Activated T-cell treated with anti-CD3 and anti-CD28 coated beads, Interleukin-2, amount 50 U/mL, for 48 hours (primary cell): ENCODE data around the gene E2F8.

ENCODE experiments used
- DNase-seq, 2 experiments: peaks; one replicate each; pipeline ENCODE4 v3.0.0-alpha.2; 2020

Gene E2F8

DNA sequence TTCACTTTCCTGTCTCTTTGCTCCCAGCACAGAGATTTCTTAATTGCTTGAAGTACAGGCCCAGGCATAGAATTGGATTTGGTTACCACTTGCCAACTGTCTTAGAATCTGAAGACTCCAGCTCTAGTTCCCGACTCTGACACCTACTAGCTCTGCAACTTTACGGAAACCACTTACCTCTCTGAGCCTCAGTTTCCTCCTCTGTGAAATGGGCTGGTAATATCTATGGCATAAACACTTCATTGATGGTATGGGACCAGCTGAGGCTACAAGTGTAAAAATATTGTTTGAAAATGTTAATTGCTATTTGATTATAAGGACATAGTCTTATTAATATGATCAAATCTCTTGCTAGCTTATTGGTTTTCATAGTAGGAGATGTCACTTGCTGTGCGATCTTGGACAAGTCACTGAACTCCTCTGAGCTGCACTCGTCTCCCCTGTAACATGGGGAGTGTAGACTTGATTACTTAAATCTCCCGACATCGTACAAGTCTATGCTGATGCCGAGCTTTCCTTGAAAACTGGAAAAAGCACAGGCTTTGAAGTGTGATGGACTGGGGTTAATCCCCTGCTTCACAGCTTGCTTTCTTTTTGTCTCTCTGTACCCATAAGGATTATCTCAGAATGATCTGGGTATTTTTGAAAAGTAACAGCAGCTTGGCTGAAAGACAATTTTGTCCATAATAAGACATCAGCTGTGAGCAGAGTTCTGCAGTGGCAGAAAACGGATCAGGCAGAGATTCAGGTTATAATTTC, 11.8 kb upstream of the E2F8 start:
- no peak for DNase-seq

DNA sequence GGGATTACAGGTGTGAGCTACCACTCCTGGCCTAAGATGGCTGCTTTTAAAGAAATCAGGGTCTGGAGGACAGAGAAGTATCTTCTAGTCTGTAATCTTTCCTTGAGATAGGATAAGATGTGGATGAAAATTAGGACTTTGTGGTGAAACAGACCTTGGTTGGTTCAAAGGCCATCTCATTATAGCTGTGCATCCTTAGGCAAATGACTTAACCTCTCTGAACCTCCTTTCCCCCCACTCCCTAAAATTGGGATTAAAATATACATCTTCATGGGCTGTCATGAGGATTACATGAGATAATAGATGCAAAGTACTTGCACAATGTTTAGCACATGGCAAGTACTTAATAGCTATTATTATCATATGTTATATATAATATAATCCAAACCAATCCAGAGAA, 10.8 kb upstream of the E2F8 start:
- DNase-seq = no peak

DNA sequence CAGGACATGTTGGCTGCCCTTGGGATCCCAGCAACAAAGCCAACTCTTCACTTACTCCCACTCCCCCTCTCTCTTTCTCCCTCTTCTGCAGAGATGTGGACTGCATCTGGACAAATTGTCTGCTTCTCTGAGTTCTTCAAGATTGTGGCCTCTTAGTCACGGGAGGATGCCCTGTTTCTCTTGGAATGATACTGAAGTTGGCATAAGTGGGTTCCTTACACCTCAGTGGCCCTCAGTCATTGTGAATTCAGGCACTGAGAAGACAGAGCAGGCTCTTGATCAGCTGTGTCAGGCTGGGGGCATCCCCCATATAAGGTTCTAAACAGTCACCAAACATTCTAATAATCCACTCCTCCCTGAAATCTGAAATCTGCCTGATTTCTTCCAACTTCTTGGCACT, 6.1 kb upstream of the E2F8 start:
- no peak for DNase-seq

DNA sequence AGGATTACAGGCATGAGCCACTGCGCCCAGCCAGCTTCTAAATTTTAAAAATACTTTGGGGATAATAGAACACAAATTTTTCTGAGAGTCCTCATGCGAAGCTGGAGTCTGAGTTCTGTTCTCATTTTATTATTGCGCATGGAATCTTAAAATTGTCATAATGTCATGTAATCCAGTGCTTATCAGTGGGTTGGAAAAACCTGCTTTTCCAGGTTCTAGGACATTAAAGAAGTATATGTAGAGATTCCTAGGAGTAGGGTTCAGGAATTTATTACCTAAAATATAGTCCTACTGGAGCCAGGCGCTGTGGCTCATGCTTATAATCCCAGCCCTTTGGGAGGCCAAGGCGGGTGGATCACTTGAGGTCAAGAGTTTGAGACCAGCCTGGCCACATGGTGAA, 4.6 kb upstream of the E2F8 start:
- DNase-seq = no peak

DNA sequence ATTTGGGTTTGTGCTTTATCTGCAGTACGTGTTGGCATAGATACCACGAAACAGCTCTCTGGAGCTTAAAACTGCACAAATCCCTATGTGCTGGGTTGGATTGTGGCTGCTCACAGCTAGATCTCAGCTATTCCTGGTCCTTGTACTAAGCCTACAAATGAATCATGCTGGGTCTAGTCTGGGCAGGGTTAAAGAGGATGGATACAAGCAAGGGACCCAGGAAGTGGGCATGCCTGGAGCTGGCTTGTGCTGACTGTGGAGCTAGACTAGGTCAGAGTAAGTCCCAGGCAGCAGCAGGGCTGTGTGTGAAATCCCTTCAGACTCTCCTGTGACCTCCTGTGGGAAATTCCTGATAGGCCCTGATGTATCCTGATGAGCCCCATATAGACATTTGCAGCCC, 3.9 kb upstream of the E2F8 start:
- DNase-seq = no peak

DNA sequence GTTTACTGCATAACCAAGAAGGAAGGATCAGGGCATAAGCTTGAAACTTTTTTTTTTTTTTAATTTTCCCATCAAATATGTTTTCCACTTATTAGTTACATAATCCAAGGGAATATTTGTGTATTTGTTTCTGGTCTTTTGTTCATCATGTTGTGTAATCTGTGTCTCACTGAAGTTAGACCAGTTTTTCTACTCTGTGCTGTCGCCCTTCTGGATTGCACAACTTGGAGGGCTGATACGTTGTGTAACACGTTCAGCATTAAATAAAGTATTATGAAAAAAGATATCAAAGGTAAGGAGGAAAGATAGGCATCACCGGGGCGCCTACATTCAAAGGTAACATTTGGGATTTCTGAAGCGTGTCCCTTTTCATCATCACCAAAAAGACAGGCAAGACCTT, 3.3 kb upstream of the E2F8 start:
- DNase-seq = no peak

DNA sequence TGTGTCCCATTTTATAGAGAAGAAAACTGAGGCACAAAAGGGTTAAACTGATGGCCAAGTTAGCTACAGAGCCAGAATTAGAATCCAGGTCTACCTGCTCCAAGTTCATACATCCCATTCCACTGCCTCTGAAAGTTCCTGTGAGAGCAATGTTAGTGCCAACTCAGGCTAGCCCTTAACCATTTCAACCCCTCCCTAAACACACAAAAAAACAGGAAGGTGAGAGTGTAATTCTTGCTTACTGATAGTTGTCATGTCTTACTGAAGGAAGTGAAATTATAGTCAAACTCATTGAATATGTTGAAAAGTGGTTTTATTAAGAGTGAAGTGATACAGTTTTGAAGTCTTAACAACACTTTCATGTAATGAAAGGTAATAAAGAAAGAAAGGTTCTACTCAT, 2.9 kb upstream of the E2F8 start:
- no peak for DNase-seq

DNA sequence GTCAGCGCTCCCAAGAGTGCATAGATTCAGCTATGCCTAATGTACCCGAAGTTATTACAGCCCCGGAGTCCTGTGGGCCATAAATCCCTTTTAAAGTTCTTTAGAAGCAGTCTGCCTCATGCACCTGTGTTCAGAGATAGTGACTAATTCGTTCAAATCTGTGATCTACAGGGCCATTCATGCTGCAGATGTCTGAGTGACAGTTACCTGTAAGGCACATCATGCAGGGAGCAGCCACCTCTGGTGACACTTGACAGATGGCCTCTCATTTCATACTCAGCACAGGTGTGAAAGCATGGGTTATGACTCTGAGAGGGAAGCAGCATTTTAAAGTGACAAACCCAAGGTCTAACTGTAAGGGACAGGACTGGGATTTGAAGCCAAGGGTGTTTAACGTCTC, 2.4 kb upstream of the E2F8 start:
- DNase-seq = no peak

DNA sequence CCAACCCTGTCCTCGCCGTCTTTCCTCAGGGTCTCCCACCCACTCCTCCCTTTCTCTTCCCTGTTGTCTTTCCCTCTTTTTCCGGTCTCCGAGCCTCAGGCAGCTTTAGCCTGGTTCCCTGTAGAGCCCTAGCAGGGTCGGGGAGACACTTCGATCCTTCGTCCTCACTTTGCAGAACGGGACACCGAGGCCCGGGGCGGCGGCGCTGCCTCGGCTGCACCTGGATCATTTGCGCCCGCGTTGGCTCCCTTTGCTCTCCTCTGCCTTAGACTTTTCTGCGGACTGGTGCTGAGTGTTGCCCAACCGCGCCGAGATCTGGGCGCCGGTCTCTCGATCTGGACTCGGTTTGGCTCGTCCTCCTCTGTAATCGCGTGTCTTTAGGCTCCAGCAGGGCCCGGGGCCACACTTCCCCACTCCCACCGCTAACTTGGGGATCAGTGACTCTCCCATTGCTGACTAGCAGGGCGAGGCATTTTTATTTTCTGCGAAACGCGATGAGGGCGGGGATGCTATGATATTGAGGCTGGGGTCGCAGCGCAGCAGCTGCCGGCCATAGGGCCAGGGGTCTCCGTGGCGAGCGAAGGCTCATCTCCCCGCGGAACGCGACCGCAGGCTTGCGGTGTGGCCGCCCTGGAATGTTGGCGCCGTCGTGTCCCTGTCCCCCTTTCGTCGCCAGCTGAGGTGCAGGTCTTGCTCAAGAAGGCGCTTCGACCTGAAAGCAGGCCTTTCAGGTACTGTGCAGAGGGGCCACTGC, 1.6 kb upstream of the E2F8 start:
- DNase-seq = peak; percentile 33 to 42

DNA sequence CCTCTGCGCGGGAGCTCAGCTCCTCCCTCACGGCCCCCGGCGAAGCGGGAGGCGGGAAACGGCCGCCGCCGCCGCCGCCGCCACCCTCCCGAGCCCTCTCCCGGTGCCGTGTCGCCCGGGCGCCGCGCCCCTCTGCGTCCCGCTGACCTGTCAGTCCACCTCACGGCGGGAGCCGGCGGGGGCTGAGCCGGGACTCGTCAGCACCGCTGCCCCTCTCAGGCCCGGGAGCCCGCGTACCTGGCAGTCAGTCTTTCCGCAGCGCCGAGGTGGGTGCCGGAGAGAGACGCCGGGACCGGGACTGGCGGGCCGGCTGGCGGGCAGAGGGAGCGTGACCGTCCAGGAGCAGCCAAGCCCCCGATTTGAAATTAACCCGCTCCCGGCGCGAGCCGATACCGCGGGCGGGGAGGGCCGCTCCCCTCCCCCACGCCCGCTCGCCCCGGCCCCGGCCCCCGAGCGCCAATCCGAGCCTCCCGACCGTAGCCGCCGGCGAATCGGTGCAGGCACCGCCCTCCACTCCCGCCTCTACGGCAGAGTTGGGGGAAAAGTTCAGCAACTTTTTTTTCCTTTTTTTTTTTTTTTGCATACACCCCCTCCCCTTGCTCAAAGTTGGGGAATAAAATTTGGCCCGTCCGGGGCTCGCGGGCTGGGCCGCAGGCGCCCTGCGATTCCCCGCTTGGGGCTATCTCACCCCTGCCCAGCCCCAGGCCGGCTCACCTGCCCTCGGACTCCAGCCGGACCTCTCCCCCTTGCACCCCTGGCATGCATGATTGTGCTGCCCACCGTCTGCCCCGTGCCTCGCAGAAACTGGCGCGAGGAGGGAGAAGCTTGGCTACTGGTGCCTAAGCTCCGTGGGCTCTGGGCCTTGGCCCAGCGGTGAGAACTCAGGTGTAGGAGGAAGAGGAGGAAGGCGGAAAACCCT, 774 bp upstream of the E2F8 start:
- peak; percentile 66 to 73 for DNase-seq

DNA sequence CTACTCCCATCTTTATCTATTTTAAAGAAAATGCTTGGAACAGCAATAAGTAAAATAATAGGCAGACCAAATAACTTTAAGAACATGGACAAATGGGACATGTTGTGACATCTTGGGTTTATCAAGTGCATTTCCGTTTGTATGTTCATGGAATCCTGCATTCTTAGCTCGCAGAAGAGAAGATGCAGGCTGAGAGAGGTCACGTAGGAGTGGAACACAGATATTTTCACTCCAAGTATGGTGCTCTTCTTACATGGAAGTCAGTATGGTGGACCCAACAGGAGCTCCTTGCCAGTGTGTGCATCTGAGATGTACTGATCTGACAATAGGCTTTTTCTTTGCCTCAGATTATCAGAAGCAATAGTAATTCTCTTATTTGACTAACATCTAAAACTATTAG, 1.7 kb downstream of the E2F8 start:
- no peak for DNase-seq

DNA sequence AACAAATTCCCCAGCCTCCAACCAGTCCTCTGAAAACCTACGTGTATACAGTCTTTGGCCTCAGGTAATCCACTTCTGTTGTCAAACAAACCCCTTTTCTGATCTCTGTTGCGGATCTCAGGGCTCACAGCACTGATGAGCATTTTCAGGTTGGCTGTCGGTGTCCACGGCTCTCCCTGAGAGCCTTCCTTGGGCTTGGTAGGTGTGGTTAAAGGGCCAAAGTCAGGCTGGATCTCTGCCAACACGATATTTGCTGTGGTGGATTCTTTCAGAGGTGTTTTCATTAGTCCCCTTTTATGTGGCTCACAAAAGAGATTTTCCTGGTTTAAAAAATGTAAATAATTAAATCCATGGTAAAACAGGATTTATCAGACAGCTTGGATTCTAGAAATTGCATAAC, 2.9 kb downstream of the E2F8 start:
- no peak for DNase-seq

DNA sequence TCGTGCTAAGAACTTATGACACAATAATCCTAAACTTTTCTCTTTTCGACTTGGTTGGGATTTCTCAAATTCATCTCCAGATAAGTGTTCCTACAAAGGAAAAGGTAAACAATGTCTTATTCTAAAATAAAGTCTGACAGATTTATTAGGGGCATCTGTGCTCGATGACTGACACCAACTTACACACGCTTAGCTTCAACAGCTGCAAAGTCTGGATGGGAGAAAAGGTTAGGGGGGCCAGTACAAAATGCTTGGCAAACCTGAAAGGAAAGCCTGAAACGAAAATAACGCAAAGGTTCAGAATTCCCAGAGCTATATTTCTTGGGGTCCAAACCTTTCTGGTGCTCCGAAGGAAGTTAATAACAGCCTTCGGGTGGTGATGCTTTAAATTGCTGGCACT, 3.4 kb downstream of the E2F8 start:
- DNase-seq = no peak

DNA sequence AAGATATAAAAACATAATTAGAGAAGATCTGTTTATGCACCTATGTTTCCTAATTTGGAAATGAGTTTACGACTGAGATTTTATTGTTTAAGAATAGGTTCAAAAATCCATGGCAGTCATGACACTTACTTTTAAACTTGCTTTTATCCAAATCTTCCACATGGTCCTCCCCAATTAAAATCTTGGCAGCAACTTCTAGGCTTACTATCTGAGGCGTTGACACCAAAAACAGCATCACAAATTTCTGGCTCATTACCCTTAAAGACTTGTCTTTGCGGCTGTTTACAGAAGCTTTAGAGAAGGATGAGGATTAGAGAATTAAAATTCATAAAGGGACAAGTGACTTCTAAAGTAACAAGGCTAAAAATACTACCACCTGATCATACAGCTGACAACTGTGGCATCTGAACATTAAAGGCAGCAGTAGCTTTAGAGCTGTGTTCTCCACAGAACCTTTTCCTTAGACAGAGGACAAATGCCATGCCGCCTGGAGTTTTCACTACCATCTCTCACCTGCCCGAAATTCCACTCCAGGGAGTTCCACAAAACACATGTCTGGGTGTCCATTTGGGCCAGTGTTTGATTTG, 6.4 kb downstream of the E2F8 start:
- DNase-seq = no peak

DNA sequence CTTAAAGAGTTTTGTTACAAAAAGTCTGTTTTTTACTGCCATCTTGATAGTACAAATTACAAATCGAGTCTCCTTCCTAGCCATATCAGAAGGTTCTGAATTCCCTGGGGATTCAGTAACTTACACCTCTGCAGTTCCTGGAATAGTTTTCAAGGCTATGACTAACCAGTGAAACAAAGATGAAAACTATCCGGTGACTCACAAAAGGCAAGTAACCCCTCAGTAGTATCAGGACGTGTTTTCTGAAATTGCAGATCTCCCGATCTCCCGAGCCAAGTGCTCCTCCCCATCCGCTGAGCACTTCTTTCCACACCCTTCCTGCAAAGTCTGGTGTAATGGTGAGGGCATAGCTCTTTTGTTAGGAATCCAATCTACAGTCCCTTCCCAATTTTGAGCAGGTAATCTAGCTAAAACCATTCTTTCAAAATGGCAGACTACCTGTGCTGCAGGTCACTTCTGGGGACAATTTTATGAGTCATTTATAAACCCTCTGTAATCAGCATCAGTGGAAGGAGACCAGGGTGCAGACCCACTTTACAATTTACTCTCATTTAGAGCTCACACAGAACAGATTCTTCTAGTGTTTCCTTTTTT, 7.7 kb downstream of the E2F8 start:
- DNase-seq = no peak

DNA sequence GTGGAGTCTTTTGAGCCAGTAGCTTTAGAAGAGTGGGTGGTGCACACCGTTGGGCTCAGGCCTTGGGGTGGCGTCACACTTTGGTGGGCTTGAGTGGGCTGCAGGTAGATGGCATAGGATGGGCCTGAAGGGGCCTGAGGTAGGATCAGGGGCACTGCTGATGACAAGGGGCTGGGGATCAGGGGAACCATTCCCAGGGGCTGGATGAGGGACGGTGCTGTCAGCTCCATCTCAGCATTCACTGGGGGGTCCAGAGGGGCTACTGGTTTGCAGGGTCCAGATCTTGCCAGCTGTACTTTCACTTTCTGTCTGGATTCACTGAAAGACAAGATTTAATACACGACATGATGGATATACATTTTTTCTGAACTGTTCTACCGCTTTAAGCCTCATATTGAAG, 11.1 kb downstream of the E2F8 start:
- DNase-seq = no peak

DNA sequence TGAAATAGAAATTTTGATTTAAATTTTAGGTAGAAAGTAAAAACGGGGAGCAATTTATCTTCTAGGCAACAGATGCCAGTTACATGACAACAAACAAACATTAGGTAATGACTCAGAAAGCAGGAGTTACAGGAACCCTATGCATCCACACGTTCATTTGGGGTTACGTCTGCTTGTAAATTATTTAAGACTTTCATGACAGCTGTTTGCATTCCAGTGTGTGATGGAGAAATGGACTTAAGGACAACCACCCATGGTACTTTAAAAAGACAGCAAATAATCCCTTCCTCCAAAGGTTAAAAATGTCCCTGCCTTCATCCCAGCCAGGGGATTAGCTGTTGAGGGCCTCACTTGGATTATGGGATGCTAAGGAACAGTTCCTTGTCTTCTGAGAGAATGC, 11.8 kb downstream of the E2F8 start:
- no peak for DNase-seq

DNA sequence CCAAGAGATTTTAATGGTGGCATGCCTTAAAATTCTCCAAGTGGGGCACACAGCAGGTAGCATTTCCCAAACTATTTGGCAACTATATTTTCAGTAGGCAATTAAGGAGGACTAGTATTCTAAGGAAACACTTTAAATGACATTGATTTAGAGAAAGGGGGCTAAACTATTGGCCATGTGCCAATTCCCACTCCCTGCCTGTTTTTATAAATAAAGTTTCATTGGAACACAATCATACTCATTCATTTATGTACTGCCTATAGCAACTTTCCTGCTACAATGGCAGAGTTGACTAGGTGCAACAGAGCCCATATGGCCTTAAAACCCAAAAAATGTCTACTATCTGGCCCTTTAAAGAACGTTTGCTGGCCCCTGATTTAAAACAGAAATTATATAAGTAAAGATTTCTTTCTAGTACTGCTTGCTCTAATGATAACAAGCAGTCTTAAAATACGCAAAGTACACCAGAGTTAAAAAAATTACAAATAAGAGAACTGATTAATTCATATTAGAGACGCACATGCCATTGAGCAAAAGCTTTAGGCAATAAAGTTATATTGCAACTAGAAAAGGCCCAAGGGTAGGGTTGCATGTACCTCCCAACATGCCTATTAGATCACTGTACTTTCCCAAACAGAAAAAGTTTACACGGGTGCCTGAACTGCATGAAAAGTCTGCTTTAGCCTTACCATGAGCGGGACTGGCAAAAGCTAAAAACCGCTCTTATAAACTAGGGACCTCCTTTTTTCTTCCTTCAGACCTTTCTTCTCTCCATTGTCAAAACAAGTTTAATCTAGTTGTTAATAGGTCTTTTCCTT, 14.2 kb downstream of the E2F8 start:
- no peak for DNase-seq

DNA sequence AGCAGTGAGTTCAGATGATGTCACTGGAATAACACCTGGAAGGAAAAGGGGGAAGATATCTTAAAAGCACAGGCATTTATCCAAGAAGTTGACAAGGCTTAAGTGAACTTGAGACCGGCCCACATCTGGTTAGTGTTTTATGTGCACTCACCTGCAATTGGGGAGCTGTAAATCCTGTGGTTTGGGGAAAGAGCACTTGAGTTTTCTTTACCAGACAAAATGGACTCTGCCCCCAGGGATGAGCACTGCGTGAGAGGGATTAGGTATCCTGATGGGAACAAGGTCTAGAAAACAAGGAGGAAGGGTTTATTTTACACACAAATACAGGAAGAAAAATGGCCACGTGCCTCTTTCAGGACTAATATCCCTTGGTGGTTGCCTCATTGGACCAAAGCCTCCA, 15.2 kb downstream of the E2F8 start:
- no peak for DNase-seq

DNA sequence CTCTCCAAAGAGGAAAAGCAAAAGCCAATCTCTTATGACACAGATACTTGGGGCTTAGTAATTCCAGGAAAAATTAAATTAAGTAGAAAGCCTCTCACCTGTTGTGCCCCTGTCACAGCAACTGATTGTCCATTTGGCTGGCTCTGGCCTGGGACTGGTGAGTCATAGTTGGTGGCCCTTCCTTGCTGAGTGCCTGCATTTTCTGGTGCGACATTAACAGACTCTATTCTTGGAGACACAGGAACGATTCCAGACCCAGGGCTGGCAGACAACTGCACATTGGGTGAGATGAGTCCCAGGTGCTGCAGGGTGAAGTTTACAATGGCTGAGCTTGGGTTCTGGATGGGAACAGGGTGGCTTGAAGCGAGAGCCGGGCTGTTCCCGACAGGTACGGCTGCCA, 15.6 kb downstream of the E2F8 start:
- no peak for DNase-seq

DNA sequence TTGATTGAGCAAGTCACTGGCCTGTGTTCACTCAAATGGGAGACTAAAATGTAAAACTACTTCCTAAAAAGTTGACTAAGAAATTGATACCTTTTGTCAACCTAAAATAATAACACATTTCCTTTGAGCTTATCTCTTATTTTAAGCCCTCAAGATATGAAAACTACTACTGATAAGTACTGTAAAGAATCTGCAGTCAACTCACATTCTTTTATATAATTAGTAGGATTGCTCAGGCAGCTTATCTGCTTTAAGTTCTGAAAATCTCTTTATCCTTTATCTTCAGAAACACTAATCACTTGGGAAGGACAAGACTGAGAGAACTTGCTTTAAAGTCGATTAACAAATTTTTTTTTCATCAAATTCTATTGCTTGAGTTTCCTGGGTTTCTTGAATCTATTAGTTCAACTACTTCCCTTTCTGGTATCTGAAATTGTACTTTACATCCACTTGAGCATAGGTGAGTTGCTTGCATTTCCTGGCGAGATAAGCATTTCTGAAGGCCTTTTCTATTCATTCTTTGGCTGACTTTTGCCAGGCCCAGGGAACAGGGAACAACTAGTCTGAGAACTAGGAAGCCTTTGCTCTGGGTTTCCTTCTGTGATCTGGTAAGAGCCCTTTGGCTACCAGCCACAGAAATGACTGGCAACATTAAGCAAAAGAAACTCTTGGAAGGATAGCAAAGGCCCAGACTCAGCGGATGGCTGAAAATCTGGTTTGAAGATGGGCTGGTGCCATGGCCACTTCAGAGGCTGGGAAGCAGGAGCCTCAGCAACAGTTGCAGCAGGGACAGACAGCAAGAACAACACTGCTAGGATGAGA, 19.6 kb downstream of the E2F8 start:
- no peak for DNase-seq
